LNCaP clone FGC (cell line): Measurements from ENCODE around the gene GNB1.

Experiments
- DNase-seq: peaks from one replicate; pipeline ENCODE4 v3.0.0-alpha.2; 2011; ENCODE audit warnings: low read depth
- H3K4me3 ChIP-seq: 2 replicates; pipeline ENCODE4 v1.5.1; 2011; ENCODE audit warnings: mild to moderate bottlenecking, low read depth, low read length, control low read depth
- TF ChIP-seq, protein P1 (sequence below): IDR thresholded peaks from 2 replicates; pipeline ENCODE4 v1.5.1; 2012; ENCODE audit warnings: mild to moderate bottlenecking; ENCODE audit not compliant: control insufficient read depth, insufficient read depth; ENCODE audit errors: extremely low read depth

Gene GNB1

GRCh38 chr1:1898246-1898933 is 7.5 kb upstream of the GNB1 start:
- no peak for DNase-seq
- TF ChIP-seq, protein P1, sequence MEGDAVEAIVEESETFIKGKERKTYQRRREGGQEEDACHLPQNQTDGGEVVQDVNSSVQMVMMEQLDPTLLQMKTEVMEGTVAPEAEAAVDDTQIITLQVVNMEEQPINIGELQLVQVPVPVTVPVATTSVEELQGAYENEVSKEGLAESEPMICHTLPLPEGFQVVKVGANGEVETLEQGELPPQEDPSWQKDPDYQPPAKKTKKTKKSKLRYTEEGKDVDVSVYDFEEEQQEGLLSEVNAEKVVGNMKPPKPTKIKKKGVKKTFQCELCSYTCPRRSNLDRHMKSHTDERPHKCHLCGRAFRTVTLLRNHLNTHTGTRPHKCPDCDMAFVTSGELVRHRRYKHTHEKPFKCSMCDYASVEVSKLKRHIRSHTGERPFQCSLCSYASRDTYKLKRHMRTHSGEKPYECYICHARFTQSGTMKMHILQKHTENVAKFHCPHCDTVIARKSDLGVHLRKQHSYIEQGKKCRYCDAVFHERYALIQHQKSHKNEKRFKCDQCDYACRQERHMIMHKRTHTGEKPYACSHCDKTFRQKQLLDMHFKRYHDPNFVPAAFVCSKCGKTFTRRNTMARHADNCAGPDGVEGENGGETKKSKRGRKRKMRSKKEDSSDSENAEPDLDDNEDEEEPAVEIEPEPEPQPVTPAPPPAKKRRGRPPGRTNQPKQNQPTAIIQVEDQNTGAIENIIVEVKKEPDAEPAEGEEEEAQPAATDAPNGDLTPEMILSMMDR = no peak
- H3K4me3 ChIP-seq = no peak overlapping the region

GRCh38 chr1:1895456-1896336 is 4.8 kb upstream of the GNB1 start:
- TF ChIP-seq, protein P1 = no peak
- DNase-seq = no peak
- no peak overlapping the region for H3K4me3 ChIP-seq

DNA sequence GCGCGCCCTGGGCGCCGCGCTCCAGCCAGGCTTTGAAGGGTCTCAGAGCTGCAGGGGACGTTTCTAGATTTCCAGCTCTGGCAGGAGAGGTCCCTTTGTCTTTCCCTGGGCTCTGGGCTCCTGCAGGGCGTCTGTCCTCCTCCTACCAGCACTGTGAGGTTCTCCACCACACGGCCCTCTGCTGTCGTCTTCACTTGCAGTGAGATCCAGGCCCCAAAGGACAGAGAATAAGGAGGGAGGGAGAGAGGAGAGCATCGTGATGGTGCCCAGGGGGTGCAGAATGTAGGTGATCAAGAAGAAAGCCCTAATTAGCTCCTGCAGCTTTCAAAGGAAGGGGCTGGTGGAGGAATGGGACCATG is 4.2 kb upstream of the GNB1 start:
- no peak overlapping the region for H3K4me3 ChIP-seq
- TF ChIP-seq, protein P1 = no peak
- no peak for DNase-seq

DNA sequence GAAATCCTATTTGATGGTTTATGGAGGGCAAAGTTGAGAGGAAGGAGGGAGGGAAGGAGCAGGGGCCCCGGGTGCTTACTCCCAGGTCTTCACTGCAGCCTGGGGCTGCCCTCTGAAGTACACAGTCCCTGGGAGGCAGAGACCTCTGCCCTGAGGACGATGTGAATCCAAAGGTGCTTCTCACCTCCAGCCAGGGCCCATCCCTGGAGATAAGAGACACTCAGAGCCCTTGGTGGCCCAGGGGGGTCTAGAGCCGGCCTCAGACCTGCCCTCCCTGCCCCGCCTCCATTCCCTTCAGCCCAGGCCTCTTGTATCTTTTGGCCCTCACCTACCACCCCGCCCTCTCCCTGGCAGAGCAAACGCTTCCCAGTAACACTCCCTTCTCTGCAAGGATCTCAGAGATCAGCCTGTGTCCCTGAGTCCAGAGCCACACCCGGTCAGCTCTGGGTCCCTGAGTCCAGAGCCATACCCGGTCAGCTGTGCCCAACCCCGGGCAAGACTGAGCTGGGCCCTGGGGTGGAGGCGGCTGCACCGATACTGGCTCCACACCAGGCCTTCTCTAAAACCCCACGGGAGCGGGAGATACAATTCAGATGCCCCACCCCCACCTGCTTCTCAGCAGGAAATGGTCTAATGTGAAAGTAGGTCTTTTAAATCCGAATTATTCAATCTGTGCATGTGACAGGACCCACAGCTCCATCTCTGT is 3.6 kb upstream of the GNB1 start:
- DNase-seq = no peak
- H3K4me3 ChIP-seq = no peak overlapping the region
- TF ChIP-seq, protein P1 = no peak

GRCh38 chr1:1893997-1894353 is 3.1 kb upstream of the GNB1 start:
- H3K4me3 ChIP-seq = no peak overlapping the region
- DNase-seq = no peak
- TF ChIP-seq, protein P1 = no peak

DNA sequence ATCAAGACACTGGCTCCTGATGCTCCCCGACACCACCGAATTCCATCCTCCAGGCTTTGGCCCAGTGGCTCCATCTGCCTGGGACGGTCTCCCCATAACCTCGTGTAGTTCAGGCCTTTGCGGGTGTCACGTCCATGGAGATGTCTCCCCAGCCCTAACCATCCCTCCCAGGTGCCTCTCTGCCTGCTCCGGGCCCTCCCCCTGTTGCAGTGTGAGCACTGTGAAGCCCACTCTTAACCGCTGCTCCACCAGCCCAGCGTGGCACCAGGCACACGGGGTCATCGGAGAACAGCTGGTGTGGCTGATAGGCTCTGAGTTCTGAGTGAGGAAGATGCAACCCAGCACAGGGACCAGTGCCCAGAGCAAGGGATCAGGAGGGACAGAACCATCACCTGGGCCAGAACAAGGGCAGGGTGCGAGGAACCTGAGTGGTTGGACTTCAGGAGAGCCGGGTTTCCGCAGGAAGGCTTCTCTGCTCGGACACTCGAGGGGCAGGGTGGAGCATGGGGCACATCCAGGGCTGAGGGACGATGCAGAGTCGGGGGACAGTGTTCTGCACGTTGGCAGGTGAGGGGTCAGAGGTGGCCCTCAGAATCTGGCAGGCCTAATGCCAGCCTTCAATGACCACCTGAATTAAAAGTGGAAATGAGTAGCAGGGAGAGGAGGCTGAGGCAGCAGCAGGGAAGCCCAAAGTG is 2.6 kb upstream of the GNB1 start:
- DNase-seq = no peak
- TF ChIP-seq, protein P1 = no peak

More for the DNA sequence above, 2.6 kb upstream of the GNB1 start:
- H3K4me3 ChIP-seq = no peak overlapping the region
